Endothelial cell (in vitro differentiated cells): ENCODE results near the gene TRIM44. TPM values are rescaled to one million over a fixed set of nuclear protein-coding genes. Genes with fewer than 3 reads are reported as not detected.
"Not testable (repeated sequence)": the region's sequence is repeated elsewhere in the genome, so short reads cannot be mapped to it uniquely, and the experiment has no call there.

Source experiments
- DNase-seq: peaks from one replicate; pipeline ENCODE4 v3.0.0; 2021; ENCODE audit warnings: low spot score
- H3K27ac Mint-ChIP-seq: one replicate; pipeline ENCODE4 v1.8.0; 2021; ENCODE audit warnings: mixed read lengths, inconsistent platforms; ENCODE audit not compliant: unreplicated experiment
- H3K27me3 Mint-ChIP-seq: one replicate; pipeline ENCODE4 v1.8.0; 2021; ENCODE audit warnings: mild to moderate bottlenecking, moderate library complexity, mixed read lengths, inconsistent platforms; ENCODE audit not compliant: unreplicated experiment
- H3K36me3 Mint-ChIP-seq: one replicate; pipeline ENCODE4 v1.8.0; 2021; ENCODE audit warnings: mild to moderate bottlenecking, low read depth, mixed read lengths, inconsistent platforms; ENCODE audit not compliant: unreplicated experiment
- H3K4me1 Mint-ChIP-seq: one replicate; pipeline ENCODE4 v1.8.0; 2021; ENCODE audit warnings: mild to moderate bottlenecking, mixed read lengths, inconsistent platforms; ENCODE audit not compliant: unreplicated experiment
- H3K4me3 Mint-ChIP-seq: one replicate; pipeline ENCODE4 v1.8.0; 2021; ENCODE audit warnings: mild to moderate bottlenecking, mixed read lengths, inconsistent platforms; ENCODE audit not compliant: unreplicated experiment
- H3K9me3 Mint-ChIP-seq: one replicate; pipeline ENCODE4 v1.8.0; 2021; ENCODE audit warnings: mixed read lengths, inconsistent platforms; ENCODE audit not compliant: unreplicated experiment
- total RNA-seq: library from RNA; stranded (reverse); fragmentation: NEBNext Ultra II Directional; extraction: Animal tissue kit (Norgen Biotek cat#: 25700); gene quantifications from one replicate; pipeline ENCODE4 v1.2.1, GENCODE V29; 2021; ENCODE audit not compliant: unreplicated experiment
- TF ChIP-seq, protein P1 (sequence below): fragments of 200-600 bp; sonication (generic); IDR thresholded peaks from one replicate; pipeline ENCODE4 v1.5.0; 2021; ENCODE audit warnings: antibody characterized with exemption; ENCODE audit not compliant: unreplicated experiment

TRIM44 gene
- total RNA-seq, 1 donor from 2014 or later: 48.6 TPM

DNA sequence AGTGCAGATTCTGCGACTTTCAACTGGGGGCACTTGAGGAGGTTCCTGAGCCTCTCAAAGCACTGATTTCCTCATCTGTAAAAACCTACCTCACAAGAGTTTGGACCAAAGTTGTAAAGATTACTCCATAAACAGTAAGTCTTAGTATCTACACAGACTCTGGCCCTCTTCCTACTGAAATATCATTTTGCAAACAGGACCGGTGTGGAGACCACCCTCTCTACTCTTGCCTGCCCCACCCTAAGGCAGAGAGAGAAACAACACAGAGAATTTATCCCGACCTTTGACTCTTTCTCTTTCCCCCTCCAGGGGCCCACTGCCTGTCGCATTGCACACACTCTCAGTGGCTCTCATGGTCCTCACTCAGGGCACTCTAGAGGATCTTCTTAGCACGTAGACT is 163.4 kb downstream of the TRIM44 start:
- Mint-ChIP-seq H3K9me3 (no peaks in the 10 kb centered on the region), H3K4me1 (peaks cover 1% of the 10 kb centered on the region), H3K36me3 (peaks cover 10% of the 10 kb centered on the region), H3K4me3 (no peak overlapping the region), H3K27ac (no peak overlapping the region), H3K27me3 (no peaks in the 10 kb centered on the region)
- TF ChIP-seq, protein P1, sequence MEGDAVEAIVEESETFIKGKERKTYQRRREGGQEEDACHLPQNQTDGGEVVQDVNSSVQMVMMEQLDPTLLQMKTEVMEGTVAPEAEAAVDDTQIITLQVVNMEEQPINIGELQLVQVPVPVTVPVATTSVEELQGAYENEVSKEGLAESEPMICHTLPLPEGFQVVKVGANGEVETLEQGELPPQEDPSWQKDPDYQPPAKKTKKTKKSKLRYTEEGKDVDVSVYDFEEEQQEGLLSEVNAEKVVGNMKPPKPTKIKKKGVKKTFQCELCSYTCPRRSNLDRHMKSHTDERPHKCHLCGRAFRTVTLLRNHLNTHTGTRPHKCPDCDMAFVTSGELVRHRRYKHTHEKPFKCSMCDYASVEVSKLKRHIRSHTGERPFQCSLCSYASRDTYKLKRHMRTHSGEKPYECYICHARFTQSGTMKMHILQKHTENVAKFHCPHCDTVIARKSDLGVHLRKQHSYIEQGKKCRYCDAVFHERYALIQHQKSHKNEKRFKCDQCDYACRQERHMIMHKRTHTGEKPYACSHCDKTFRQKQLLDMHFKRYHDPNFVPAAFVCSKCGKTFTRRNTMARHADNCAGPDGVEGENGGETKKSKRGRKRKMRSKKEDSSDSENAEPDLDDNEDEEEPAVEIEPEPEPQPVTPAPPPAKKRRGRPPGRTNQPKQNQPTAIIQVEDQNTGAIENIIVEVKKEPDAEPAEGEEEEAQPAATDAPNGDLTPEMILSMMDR: no peak
- no peak for DNase-seq

DNA sequence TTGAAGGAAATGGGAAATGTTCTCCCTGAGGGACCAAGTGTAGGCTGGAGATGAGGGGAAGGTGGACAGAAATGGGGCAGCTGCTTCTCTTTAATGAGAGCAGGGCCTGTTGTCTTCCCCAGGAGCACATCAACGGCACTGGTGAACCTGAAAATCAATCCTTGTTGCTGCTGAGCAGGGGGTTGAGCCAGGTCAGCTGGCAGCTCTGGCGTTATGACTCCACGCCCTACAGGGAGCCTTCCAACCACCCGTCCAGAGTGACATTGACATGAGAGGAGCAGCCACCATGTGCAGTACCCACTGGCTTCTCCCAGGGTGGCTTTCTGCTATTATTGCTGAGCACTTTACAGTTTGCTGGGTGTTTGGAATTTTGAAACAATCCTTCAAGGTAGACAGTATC is 164.4 kb downstream of the TRIM44 start:
- H3K4me1 Mint-ChIP-seq: no peaks in the 10 kb centered on the region
- no peak overlapping the region for H3K27ac Mint-ChIP-seq
- H3K4me3 Mint-ChIP-seq: no peak overlapping the region
- DNase-seq: no peak
- TF ChIP-seq, protein P1: no peak
- H3K36me3 Mint-ChIP-seq: peaks cover 6% of the 10 kb centered on the region
- no peaks in the 10 kb centered on the region for H3K27me3 Mint-ChIP-seq
- no peaks in the 10 kb centered on the region for H3K9me3 Mint-ChIP-seq

DNA sequence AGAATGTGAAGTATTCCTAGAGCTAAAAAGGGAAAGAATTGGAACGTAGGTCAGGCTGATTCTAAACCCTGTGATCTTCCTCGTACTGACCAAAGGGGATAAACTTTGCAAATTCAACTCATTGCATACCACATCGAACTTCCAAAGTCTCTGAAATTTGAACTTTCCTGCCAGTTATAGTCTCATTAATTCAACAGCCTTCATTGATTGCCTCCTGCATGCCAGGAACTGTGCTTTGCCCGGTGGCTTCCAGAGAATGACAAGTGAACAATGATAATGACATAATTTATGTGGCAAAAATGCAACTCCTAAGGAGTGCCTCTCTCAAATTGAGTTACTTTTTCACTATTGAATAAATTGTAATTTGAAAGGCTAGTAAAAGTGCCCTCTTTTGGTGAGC is 173.6 kb downstream of the TRIM44 start:
- no peaks in the 10 kb centered on the region for H3K27me3 Mint-ChIP-seq
- H3K4me1 Mint-ChIP-seq: peaks cover 14% of the 10 kb centered on the region
- no peak overlapping the region for H3K4me3 Mint-ChIP-seq
- DNase-seq: no peak
- no peak overlapping the region for H3K27ac Mint-ChIP-seq
- no peaks in the 10 kb centered on the region for H3K9me3 Mint-ChIP-seq
- TF ChIP-seq, protein P1: no peak
- H3K36me3 Mint-ChIP-seq: peaks cover 5% of the 10 kb centered on the region

DNA sequence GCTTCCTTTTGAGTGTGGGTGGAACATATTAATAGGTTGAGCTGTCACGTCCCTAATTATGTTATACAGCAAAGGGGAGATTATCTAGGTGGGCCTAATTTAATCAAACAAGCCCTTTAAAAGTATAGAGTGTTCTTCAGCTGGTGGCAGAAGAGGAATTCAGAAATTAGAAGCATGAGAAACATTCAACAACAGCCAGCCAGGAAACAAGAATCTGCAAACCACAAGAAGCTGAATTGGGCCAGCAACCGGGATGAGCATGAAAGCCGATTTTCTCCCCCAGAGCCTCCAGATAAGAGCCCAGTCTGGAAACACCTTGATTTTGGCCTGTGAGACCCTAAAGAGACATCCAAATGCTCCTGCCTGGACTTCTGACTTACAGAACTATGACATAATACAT is 175.5 kb downstream of the TRIM44 start:
- H3K4me1 Mint-ChIP-seq: peaks cover 14% of the 10 kb centered on the region
- H3K9me3 Mint-ChIP-seq: no peaks in the 10 kb centered on the region
- H3K4me3 Mint-ChIP-seq: no peak overlapping the region
- no peak for DNase-seq
- H3K36me3 Mint-ChIP-seq: peaks cover 3% of the 10 kb centered on the region
- TF ChIP-seq, protein P1: no peak
- H3K27ac Mint-ChIP-seq: no peak overlapping the region
- no peaks in the 10 kb centered on the region for H3K27me3 Mint-ChIP-seq

DNA sequence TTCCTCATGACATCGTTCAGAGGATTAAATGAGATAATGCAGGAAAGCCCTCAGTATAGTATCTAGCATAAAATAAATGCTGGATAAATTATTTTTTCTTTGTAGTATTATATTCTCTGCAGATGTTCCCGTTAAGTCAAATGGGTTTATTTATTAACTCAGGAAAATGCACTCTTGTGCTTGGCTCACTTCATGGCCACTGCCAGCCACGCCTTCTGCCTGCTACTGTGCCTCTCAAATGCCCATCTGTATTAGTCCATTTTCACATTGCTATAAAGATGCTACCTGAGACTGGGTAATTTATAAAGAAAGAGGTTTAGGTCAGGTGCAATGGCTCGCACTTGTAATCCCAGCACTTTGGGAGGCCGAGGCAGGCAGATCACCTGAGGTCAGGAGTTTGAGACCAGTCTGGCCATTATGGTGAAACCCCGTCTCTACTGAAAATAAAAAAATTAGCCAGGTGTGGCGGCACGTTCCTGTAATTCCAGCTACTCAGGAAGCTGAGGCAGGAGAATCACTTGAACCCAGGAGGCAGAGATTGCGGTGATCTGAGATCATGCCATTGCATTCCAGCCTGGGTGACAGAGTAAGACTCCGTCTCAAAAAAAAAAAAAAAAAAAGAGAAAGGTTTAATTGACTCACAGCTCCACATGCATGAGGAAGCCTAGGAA is 176.3 kb downstream of the TRIM44 start:
- not testable (repeated sequence) for H3K27ac Mint-ChIP-seq, DNase-seq, H3K9me3 Mint-ChIP-seq, H3K4me3 Mint-ChIP-seq, H3K27me3 Mint-ChIP-seq, H3K36me3 Mint-ChIP-seq
- peaks cover 14% of the 10 kb centered on the region for H3K4me1 Mint-ChIP-seq
